ENCODE results near the gene NR2F1-AS1. TPM values are rescaled to one million over a fixed set of nuclear protein-coding genes. Genes with fewer than 3 reads are reported as not detected.

NR2F1-AS1 gene
- total RNA-seq, 1 experiment from 2014 or later: not detected

DNA sequence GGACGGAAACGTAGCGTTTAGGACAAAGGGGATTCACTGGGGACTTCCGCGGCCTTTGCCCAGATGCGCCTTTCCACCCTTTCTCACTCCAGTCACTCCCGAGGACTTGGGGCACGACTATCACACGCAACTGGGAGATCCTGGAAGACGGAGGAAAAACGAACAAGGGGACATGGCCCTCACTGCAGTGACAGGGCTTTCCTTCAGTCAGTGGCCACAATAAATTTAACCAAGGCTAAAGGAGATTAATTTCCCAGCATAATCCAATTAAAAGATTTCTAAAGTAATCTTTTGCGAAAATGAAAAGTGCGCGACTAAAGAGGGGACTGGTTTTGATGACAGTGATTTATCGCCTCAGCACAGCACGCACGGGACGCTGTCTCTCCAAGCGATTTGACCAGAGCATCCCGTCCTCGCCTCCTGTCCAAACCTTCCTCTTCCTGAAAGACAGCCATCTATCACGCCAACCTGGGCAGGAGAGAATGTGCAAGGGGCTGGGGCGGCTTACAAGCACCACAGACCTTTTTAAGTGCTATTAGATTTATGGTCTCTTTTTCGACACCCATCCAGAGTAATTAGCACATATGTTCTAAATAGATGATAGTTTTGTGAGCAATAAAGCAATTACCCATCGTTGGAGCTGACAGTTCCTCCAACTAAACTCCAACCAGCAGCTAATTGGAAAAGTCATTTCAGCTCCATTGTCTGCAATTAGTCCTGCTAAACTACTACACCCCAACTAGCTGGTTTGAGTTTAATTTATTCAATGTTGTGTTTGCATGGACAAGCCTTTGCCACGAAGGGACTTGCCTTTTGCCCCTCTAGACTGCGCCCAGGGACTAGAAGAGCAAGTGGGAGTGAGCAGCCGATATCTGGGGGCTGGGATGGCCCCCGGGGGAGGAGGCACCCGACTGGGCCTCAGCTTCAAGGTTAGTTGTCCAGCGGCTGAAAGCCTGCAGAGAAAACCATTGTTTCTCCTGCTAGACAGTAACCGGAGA is 7.4 kb downstream of the NR2F1-AS1 start:
- no TSS peak for BruUV-seq (replicated peaks)
- no peaks in the 10 kb centered on the region for H3K27me3 ChIP-seq (replicated peaks; ENCODE audit: control insufficient read depth, insufficient read depth, low read length)
- no peak overlapping the region for H3K4me3 ChIP-seq (ENCODE audit: low read depth, low read length)
- no peak overlapping the region for H3K27ac Mint-ChIP-seq (ENCODE audit: unreplicated experiment)
- peaks cover 2% of the 10 kb centered on the region for H3K27me3 Mint-ChIP-seq (ENCODE audit: insufficient read depth, unreplicated experiment)
- no peaks in the 10 kb centered on the region for H3K9me3 Mint-ChIP-seq (ENCODE audit: unreplicated experiment)
- DNase-seq: no peak
- TF ChIP-seq, protein P1, sequence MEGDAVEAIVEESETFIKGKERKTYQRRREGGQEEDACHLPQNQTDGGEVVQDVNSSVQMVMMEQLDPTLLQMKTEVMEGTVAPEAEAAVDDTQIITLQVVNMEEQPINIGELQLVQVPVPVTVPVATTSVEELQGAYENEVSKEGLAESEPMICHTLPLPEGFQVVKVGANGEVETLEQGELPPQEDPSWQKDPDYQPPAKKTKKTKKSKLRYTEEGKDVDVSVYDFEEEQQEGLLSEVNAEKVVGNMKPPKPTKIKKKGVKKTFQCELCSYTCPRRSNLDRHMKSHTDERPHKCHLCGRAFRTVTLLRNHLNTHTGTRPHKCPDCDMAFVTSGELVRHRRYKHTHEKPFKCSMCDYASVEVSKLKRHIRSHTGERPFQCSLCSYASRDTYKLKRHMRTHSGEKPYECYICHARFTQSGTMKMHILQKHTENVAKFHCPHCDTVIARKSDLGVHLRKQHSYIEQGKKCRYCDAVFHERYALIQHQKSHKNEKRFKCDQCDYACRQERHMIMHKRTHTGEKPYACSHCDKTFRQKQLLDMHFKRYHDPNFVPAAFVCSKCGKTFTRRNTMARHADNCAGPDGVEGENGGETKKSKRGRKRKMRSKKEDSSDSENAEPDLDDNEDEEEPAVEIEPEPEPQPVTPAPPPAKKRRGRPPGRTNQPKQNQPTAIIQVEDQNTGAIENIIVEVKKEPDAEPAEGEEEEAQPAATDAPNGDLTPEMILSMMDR (IDR thresholded peaks at IDR 0.05; ENCODE audit: insufficient read depth in 1 of 2, low read depth in 1 of 2, low read length in 1 of 2, severe bottlenecking in 1 of 2, unreplicated experiment in 1 of 2): no peak
- no peaks in the 10 kb centered on the region for H3K36me3 Mint-ChIP-seq (ENCODE audit: insufficient read depth, unreplicated experiment)
- ChIA-PET POLR2A (no interaction called here), CTCF (no interaction called here)
- H3K4me1 ChIP-seq: peaks cover 14% of the 10 kb centered on the region
- H3K4me3 Mint-ChIP-seq (ENCODE audit: unreplicated experiment): no peak overlapping the region
- intact Hi-C loops (cut with micrococcal nuclease; ENCODE audit: unreplicated experiment): no loop called here
- peaks cover 8% of the 10 kb centered on the region for H3K4me1 Mint-ChIP-seq (ENCODE audit: low read depth, unreplicated experiment)
- H3K36me3 ChIP-seq (ENCODE audit: control insufficient read depth, insufficient read depth, low read length): no peaks in the 10 kb centered on the region
- H3K9me3 ChIP-seq: no peaks in the 10 kb centered on the region

- Histone ChIP-seq H3K36me3 (ENCODE audit: control insufficient read depth, insufficient read depth, low read length) (no peaks in the 10 kb centered on the region), H3K27me3 (replicated peaks; ENCODE audit: control insufficient read depth, insufficient read depth, low read length) (no peaks in the 10 kb centered on the region), H3K4me1 (peaks cover 14% of the 10 kb centered on the region), H3K4me3 (ENCODE audit: low read depth, low read length) (no peak overlapping the region), H3K9me3 (no peaks in the 10 kb centered on the region)
- H3K27me3 Mint-ChIP-seq (ENCODE audit: insufficient read depth, unreplicated experiment): peaks cover 2% of the 10 kb centered on the region
- H3K4me1 Mint-ChIP-seq (ENCODE audit: low read depth, unreplicated experiment): peaks cover 8% of the 10 kb centered on the region
- H3K4me3 Mint-ChIP-seq (ENCODE audit: unreplicated experiment): no peak overlapping the region
- CTCF ChIA-PET: no interaction called here
- BruUV-seq (replicated peaks): no TSS peak
- TF ChIP-seq, protein P1 (IDR thresholded peaks at IDR 0.05; ENCODE audit: insufficient read depth in 1 of 2, low read depth in 1 of 2, low read length in 1 of 2, severe bottlenecking in 1 of 2, unreplicated experiment in 1 of 2): no peak
- H3K9me3 Mint-ChIP-seq (ENCODE audit: unreplicated experiment): no peaks in the 10 kb centered on the region
- H3K27ac Mint-ChIP-seq (ENCODE audit: unreplicated experiment): no peak overlapping the region
- POLR2A ChIA-PET: no interaction called here
- no peak for DNase-seq
- intact Hi-C loops (cut with micrococcal nuclease; ENCODE audit: unreplicated experiment): no loop called here
- H3K36me3 Mint-ChIP-seq (ENCODE audit: insufficient read depth, unreplicated experiment): no peaks in the 10 kb centered on the region
Measured at GRCh38 chr5:93572608-93573353, 8.2 kb downstream of the NR2F1-AS1 start.

DNA sequence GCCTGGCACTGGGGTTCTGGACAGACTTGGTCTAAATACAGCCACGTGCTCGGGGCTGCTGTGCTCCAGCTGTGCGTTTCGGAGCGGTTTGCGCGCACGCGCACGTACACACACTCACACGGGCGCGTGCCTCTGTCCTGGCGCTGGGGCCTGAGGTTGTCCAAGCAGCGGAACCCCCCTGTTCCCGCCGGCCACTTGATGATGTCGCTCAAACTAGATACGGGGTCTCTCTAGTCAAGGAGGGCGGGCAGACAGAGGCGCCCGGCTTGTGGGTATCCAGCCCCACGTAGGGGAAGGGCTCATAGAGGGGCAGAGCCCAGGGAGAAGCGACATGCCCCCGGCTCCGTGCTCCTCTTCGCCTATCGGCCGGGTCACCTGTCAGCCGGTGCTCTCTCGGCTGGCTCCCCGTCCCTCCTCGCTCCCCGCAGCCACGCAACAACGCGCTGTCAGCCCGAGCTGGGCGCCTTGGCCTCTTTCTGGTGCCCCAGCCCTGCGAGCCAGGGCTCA is 8.9 kb downstream of the NR2F1-AS1 start:
- no peak overlapping the region for H3K4me3 ChIP-seq (ENCODE audit: low read depth, low read length)
- H3K9me3 ChIP-seq: no peaks in the 10 kb centered on the region
- ChIA-PET POLR2A (no interaction called here), CTCF (no interaction called here)
- Mint-ChIP-seq H3K9me3 (ENCODE audit: unreplicated experiment) (no peaks in the 10 kb centered on the region), H3K4me1 (ENCODE audit: low read depth, unreplicated experiment) (peaks cover 4% of the 10 kb centered on the region), H3K36me3 (ENCODE audit: insufficient read depth, unreplicated experiment) (no peaks in the 10 kb centered on the region), H3K4me3 (ENCODE audit: unreplicated experiment) (no peak overlapping the region), H3K27ac (ENCODE audit: unreplicated experiment) (no peak overlapping the region), H3K27me3 (ENCODE audit: insufficient read depth, unreplicated experiment) (peaks cover 4% of the 10 kb centered on the region)
- TF ChIP-seq, protein P1 (IDR thresholded peaks at IDR 0.05; ENCODE audit: insufficient read depth in 1 of 2, low read depth in 1 of 2, low read length in 1 of 2, severe bottlenecking in 1 of 2, unreplicated experiment in 1 of 2): no peak
- peaks cover 8% of the 10 kb centered on the region for H3K4me1 ChIP-seq
- DNase-seq: no peak
- intact Hi-C loops (cut with micrococcal nuclease; ENCODE audit: unreplicated experiment): no loop called here
- no TSS peak for BruUV-seq (replicated peaks)
- H3K36me3 ChIP-seq (ENCODE audit: control insufficient read depth, insufficient read depth, low read length): no peaks in the 10 kb centered on the region
- H3K27me3 ChIP-seq (replicated peaks; ENCODE audit: control insufficient read depth, insufficient read depth, low read length): no peaks in the 10 kb centered on the region

Measured in Caco-2 (cell line).